Raji (cell line): ENCODE results near the gene KCND2.

Source experiments
- POLR2A ChIP-seq: IDR thresholded peaks from 2 replicates; pipeline ENCODE4 v1.6.1; 2011; ENCODE audit warnings: low read depth, low read length, control low read depth; ENCODE audit not compliant: insufficient read depth

KCND2 gene

GRCh38 chr7:120716307-120716706, 443.3 kb downstream of the KCND2 start:
- no peak for TF ChIP-seq POLR2A

GRCh38 chr7:120717166-120717565, 444.2 kb downstream of the KCND2 start:
- TF ChIP-seq POLR2A, result no peak

GRCh38 chr7:120718361-120718760, 445.4 kb downstream of the KCND2 start:
- TF ChIP-seq POLR2A, result no peak

GRCh38 chr7:120720317-120720716, 447.3 kb downstream of the KCND2 start:
- no peak for TF ChIP-seq POLR2A

GRCh38 chr7:120723465-120724385, 450.8 kb downstream of the KCND2 start:
- no peak for TF ChIP-seq POLR2A

- no peak for TF ChIP-seq POLR2A
These were observed 451.5 kb downstream of the KCND2 start for GRCh38 chr7:120724448-120724847.

- no peak for TF ChIP-seq POLR2A
These were observed 452.0 kb downstream of the KCND2 start for GRCh38 chr7:120724955-120725354.

- no peak for TF ChIP-seq POLR2A
These were observed 452.5 kb downstream of the KCND2 start for GRCh38 chr7:120725376-120726039.

- no peak for TF ChIP-seq POLR2A
These were observed 456.3 kb downstream of the KCND2 start for GRCh38 chr7:120729245-120729644.

GRCh38 chr7:120731271-120731670, 458.3 kb downstream of the KCND2 start:
- no peak for TF ChIP-seq POLR2A

GRCh38 chr7:120732256-120732655, 459.3 kb downstream of the KCND2 start:
- TF ChIP-seq POLR2A, result no peak

GRCh38 chr7:120733143-120733542, 460.2 kb downstream of the KCND2 start:
- TF ChIP-seq POLR2A, result no peak

GRCh38 chr7:120733835-120734234, 460.9 kb downstream of the KCND2 start:
- TF ChIP-seq POLR2A, result no peak

- no peak for TF ChIP-seq POLR2A
These were observed 462.8 kb downstream of the KCND2 start for GRCh38 chr7:120735791-120736190.

- TF ChIP-seq POLR2A, result no peak
These were observed 465.8 kb downstream of the KCND2 start for GRCh38 chr7:120738816-120739215.

- TF ChIP-seq POLR2A, result no peak
These were observed 467.4 kb downstream of the KCND2 start for GRCh38 chr7:120740348-120740747.
